ENCODE measurements around the gene MRPS17.

MRPS17 gene

GRCh38 chr7:55957190-55957589 lies 5.5 kb downstream of the MRPS17 start:
- no peak overlapping the region for H3K23ac ChIP-seq (ENCODE audit: low read length)
- H3K4me3 ChIP-seq (ENCODE audit: low read length), result no peak overlapping the region
- WGBS (ENCODE audit: extremely low coverage, insufficient coverage, low lambda C conversion rate), result no CpG with 5 or more reads among the region's 4 CpGs
- no peak overlapping the region for H2AK5ac ChIP-seq (ENCODE audit: low read length)
- H3K27me3 ChIP-seq (ENCODE audit: insufficient read depth, low read length, poor library complexity), result no peaks in the 10 kb centered on the region
- no peak overlapping the region for H2BK120ac ChIP-seq (ENCODE audit: low read depth, low read length)
- H4K5ac ChIP-seq (ENCODE audit: low read length), result no peak overlapping the region
- H3K27ac ChIP-seq (ENCODE audit: low read depth, low read length), result no peak overlapping the region
- peaks cover 4% of the 10 kb centered on the region for H3K36me3 ChIP-seq (ENCODE audit: control insufficient read depth, insufficient read depth, low read length)
- H3K79me1 ChIP-seq (ENCODE audit: low read length), result peaks cover 3% of the 10 kb centered on the region
- H3K4me2 ChIP-seq (ENCODE audit: low read length), result no peak overlapping the region
- no peak overlapping the region for H2BK5ac ChIP-seq (ENCODE audit: low read length)
- no peak for DNase-seq
- H3K18ac ChIP-seq (ENCODE audit: low read length), result no peak overlapping the region
- H3K4me1 ChIP-seq (ENCODE audit: control insufficient read depth, low read depth, low read length), result no peaks in the 10 kb centered on the region
- no peak overlapping the region for H3K4ac ChIP-seq (ENCODE audit: low read depth, low read length)
- H2BK15ac ChIP-seq (replicated peaks; ENCODE audit: low read depth), result no peak overlapping the region
- H3K79me2 ChIP-seq (ENCODE audit: control insufficient read depth, insufficient read depth, low read length), result peaks cover 6% of the 10 kb centered on the region
- H3K9ac ChIP-seq (ENCODE audit: low read length), result no peak overlapping the region
- no peak overlapping the region for H4K8ac ChIP-seq (ENCODE audit: low read depth, low read length)
- H3K56ac ChIP-seq (ENCODE audit: low read length), result no peak overlapping the region

DNA sequence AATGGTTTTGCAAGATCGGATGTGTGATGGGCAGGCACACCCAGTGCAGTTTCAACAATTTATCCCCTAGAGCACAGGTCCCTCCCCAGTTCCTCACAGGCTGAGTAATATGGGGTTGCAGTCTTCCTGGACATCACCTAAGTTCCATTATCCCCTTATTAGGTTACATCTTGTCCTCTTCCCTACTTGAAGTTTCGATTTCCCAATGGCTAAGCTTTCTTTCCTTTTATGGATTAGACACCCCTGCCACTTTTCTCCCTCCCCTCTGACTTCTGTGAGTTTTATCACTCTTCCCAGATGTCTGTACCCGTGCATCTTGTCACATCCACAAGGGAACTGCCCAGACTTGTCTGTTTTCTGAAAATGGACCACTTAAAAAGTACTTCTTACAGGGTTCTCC lies 10.3 kb downstream of the MRPS17 start:
- Histone ChIP-seq H3K27me3 (ENCODE audit: insufficient read depth, low read length, poor library complexity) (no peaks in the 10 kb centered on the region), H3K79me1 (ENCODE audit: low read length) (peaks cover 4% of the 10 kb centered on the region), H3K9ac (ENCODE audit: low read length) (no peak overlapping the region), H3K4me2 (ENCODE audit: low read length) (no peak overlapping the region), H3K56ac (ENCODE audit: low read length) (no peak overlapping the region), H3K4ac (ENCODE audit: low read depth, low read length) (no peak overlapping the region), H3K4me3 (ENCODE audit: low read length) (no peak overlapping the region), H2BK15ac (replicated peaks; ENCODE audit: low read depth) (no peak overlapping the region), H3K79me2 (ENCODE audit: control insufficient read depth, insufficient read depth, low read length) (peaks cover 2% of the 10 kb centered on the region), H2AK5ac (ENCODE audit: low read length) (no peak overlapping the region), H3K23ac (ENCODE audit: low read length) (no peak overlapping the region), H4K5ac (ENCODE audit: low read length) (no peak overlapping the region), H4K8ac (ENCODE audit: low read depth, low read length) (no peak overlapping the region), H3K4me1 (ENCODE audit: control insufficient read depth, low read depth, low read length) (no peaks in the 10 kb centered on the region), H2BK120ac (ENCODE audit: low read depth, low read length) (no peak overlapping the region), H3K18ac (ENCODE audit: low read length) (no peak overlapping the region), H2BK5ac (ENCODE audit: low read length) (no peak overlapping the region), H3K27ac (ENCODE audit: low read depth, low read length) (no peak overlapping the region), H3K36me3 (ENCODE audit: control insufficient read depth, insufficient read depth, low read length) (no peaks in the 10 kb centered on the region)
- WGBS (ENCODE audit: extremely low coverage, insufficient coverage, low lambda C conversion rate), result no CpG with 5 or more reads among the region's 3 CpGs
- DNase-seq, result no peak

DNA sequence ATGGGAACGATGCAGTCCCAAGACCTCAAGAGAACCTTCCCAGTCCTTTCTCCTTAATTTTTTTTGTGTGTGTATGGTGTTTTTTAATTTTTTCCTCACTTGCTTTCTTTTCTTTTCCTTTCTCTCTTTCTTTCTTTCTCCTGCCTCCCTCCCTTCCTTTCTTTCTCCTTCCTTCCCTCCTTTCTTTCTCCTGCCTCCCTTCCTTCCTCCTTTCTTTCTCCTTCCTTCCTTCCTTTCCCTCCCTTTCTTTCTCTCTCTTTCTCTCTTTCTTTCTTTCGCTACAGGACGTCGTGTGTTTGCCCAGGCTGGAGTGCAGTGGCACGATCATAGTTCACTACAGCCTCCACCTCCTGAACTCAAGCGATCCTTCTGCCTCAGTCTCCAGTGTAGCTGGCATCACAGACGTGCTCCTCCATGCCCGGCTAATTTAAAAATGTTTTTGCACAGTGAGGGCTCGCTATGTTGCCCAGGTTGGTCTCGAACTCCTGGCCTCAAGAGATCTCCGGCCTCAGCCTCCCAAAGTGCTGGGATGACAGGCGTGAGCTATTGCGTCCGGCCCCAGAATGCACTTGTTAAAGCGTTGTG lies 12.0 kb downstream of the MRPS17 start:
- no peaks in the 10 kb centered on the region for H3K4me1 ChIP-seq (ENCODE audit: control insufficient read depth, low read depth, low read length)
- H3K23ac ChIP-seq (ENCODE audit: low read length), result no peak overlapping the region
- H3K4ac ChIP-seq (ENCODE audit: low read depth, low read length), result no peak overlapping the region
- no peak for DNase-seq
- no peaks in the 10 kb centered on the region for H3K27me3 ChIP-seq (ENCODE audit: insufficient read depth, low read length, poor library complexity)
- H3K4me2 ChIP-seq (ENCODE audit: low read length), result no peak overlapping the region
- no peak overlapping the region for H3K27ac ChIP-seq (ENCODE audit: low read depth, low read length)
- no peak overlapping the region for H3K56ac ChIP-seq (ENCODE audit: low read length)
- no peak overlapping the region for H4K8ac ChIP-seq (ENCODE audit: low read depth, low read length)
- H2BK120ac ChIP-seq (ENCODE audit: low read depth, low read length), result no peak overlapping the region
- no peak overlapping the region for H3K18ac ChIP-seq (ENCODE audit: low read length)
- H3K36me3 ChIP-seq (ENCODE audit: control insufficient read depth, insufficient read depth, low read length), result no peaks in the 10 kb centered on the region
- H3K79me2 ChIP-seq (ENCODE audit: control insufficient read depth, insufficient read depth, low read length), result peaks cover 2% of the 10 kb centered on the region
- no peak overlapping the region for H4K5ac ChIP-seq (ENCODE audit: low read length)
- H3K79me1 ChIP-seq (ENCODE audit: low read length), result peaks cover 6% of the 10 kb centered on the region
- no peak overlapping the region for H3K9ac ChIP-seq (ENCODE audit: low read length)
- no peak overlapping the region for H3K4me3 ChIP-seq (ENCODE audit: low read length)
- H2AK5ac ChIP-seq (ENCODE audit: low read length), result no peak overlapping the region
- no CpG with 5 or more reads among the region's 15 CpGs for WGBS (ENCODE audit: extremely low coverage, insufficient coverage, low lambda C conversion rate)
- H2BK5ac ChIP-seq (ENCODE audit: low read length), result no peak overlapping the region
- H2BK15ac ChIP-seq (replicated peaks; ENCODE audit: low read depth), result no peak overlapping the region

DNA sequence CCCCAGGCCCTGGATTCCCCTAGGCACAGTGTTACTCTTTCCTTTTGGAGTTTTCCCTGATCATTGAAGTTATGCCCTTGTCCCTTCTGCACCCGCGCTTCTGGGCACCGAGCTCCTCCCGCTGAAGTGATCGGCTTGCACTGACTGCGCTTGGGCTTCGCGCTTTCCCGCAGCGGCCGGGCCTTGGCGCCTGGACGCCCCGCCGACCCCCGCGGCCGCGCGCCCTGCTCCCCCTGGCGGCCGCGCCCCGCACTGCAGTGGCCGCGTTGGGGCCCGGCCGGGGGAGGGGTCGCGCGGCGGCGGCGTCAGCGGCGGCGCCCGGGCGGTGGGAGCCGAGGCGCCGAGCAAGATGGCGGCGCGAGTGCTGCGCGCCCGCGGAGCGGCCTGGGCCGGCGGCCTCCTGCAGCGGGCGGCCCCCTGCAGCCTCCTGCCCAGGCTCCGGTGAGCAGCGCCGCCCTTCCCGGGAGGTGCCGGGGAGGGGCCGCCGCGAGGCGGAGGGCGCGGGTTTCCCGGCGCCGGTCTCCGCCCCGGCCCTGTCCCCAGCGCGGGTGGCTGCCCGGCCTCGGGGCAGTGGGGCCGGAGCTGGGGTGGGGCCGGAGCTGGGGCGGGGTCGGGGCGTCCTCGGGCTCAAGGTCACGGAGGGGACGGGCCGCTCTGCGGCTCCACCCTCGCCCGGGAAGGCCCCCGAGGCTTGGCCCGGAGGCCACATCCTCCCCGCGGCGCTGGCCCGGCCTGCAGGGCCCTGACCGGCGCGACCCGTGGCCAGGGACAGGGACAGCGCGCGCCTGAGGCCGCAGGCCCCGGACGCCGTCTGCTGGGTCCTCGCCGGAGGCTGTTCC lies 12.8 kb downstream of the MRPS17 start, which contains the start of gene NIPSNAP2:
NIPSNAP2 (plus strand) TSS at position 325 of the 839 bp plus-strand sequence; CDS start at position 350, 25 bp downstream.
- Histone ChIP-seq H3K27me3 (ENCODE audit: insufficient read depth, low read length, poor library complexity) (no peaks in the 10 kb centered on the region), H3K4me3 (ENCODE audit: low read length) (peak within 1 kb of the TSS; percentile 87), H2BK5ac (ENCODE audit: low read length) (peak within 1 kb of the TSS; percentile 45), H2BK15ac (replicated peaks; ENCODE audit: low read depth) (no peak within 1 kb of the TSS), H3K9ac (ENCODE audit: low read length) (peak within 1 kb of the TSS; percentile 95), H3K23ac (ENCODE audit: low read length) (peak within 1 kb of the TSS; percentile 24), H3K4ac (ENCODE audit: low read depth, low read length) (peak within 1 kb of the TSS; percentile 87), H3K27ac (ENCODE audit: low read depth, low read length) (peak within 1 kb of the TSS; percentile 83), H3K56ac (ENCODE audit: low read length) (peak within 1 kb of the TSS; percentile 98), H2AK5ac (ENCODE audit: low read length) (no peak within 1 kb of the TSS), H3K79me2 (ENCODE audit: control insufficient read depth, insufficient read depth, low read length) (peaks cover 4% of the 10 kb centered on the region), H3K18ac (ENCODE audit: low read length) (peak within 1 kb of the TSS; percentile 99), H3K79me1 (ENCODE audit: low read length) (peaks cover 10% of the 10 kb centered on the region), H4K8ac (ENCODE audit: low read depth, low read length) (no peak within 1 kb of the TSS), H3K36me3 (ENCODE audit: control insufficient read depth, insufficient read depth, low read length) (no peaks in the 10 kb centered on the region), H3K4me2 (ENCODE audit: low read length) (peak within 1 kb of the TSS; percentile 74), H2BK120ac (ENCODE audit: low read depth, low read length) (peak within 1 kb of the TSS; percentile 74), H3K4me1 (ENCODE audit: control insufficient read depth, low read depth, low read length) (no peaks in the 10 kb centered on the region), H4K5ac (ENCODE audit: low read length) (no peak within 1 kb of the TSS)
- peak; percentile 77 for DNase-seq
- WGBS (ENCODE audit: extremely low coverage, insufficient coverage, low lambda C conversion rate), result no CpG with 5 or more reads among the region's 105 CpGs

DNA sequence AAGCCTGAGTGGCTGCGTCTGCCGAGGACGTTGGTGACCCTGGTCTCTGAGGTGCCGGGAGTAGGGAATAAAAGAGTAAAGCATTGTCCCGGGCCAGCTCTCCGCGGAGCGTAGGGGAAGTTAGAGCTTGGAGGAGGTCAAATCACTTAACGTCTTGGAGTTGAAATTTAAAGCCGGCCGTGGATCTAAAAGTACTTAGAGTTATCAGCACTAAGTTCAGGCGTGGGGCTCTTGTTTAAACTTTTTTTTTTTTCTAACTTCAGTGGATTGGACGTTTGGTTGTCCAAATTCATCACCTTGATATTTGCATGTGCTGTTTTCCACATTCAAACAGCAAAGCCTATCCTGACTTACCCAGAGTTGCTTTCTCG lies 13.4 kb downstream of the MRPS17 start:
- H2BK5ac ChIP-seq (ENCODE audit: low read length), result peak overlapping the region; percentile 45
- H3K79me1 ChIP-seq (ENCODE audit: low read length), result peaks cover 12% of the 10 kb centered on the region

More for the DNA sequence above, 13.4 kb downstream of the MRPS17 start:
- no CpG with 5 or more reads among the region's 14 CpGs for WGBS (ENCODE audit: extremely low coverage, insufficient coverage, low lambda C conversion rate)
- Histone ChIP-seq H3K4me1 (ENCODE audit: control insufficient read depth, low read depth, low read length) (no peaks in the 10 kb centered on the region), H2BK15ac (replicated peaks; ENCODE audit: low read depth) (no peak overlapping the region), H2BK120ac (ENCODE audit: low read depth, low read length) (no peak overlapping the region), H3K4me2 (ENCODE audit: low read length) (peak overlapping the region; percentile 74), H3K4ac (ENCODE audit: low read depth, low read length) (no peak overlapping the region), H3K27me3 (ENCODE audit: insufficient read depth, low read length, poor library complexity) (no peaks in the 10 kb centered on the region), H3K79me2 (ENCODE audit: control insufficient read depth, insufficient read depth, low read length) (peaks cover 4% of the 10 kb centered on the region), H4K5ac (ENCODE audit: low read length) (no peak overlapping the region), H3K9ac (ENCODE audit: low read length) (peak overlapping the region; percentile 95), H3K23ac (ENCODE audit: low read length) (peak overlapping the region; percentile 24), H3K56ac (ENCODE audit: low read length) (peak overlapping the region; percentile 98), H3K27ac (ENCODE audit: low read depth, low read length) (peak overlapping the region; percentile 83), H4K8ac (ENCODE audit: low read depth, low read length) (no peak overlapping the region), H3K18ac (ENCODE audit: low read length) (peak overlapping the region; percentile 99), H3K36me3 (ENCODE audit: control insufficient read depth, insufficient read depth, low read length) (no peaks in the 10 kb centered on the region), H2AK5ac (ENCODE audit: low read length) (no peak overlapping the region), H3K4me3 (ENCODE audit: low read length) (peak overlapping the region; percentile 87)
- no peak for DNase-seq
